NCI-H187 treated with DMSO at 0.1 percent for 48 hours (cell line): Measurements from ENCODE around the gene PTPRQ.

Experiments
- DNase-seq: peaks from one replicate; lab custom pipeline; 2025; lab: John Stamatoyannopoulos, UW

PTPRQ gene

GRCh38 chr12:80704420-80704819 lies 260.4 kb downstream of the PTPRQ start:
- DNase-seq: no peak

- no peak for DNase-seq
These were observed 263.2 kb downstream of the PTPRQ start, which contains the start of gene MYF6 for GRCh38 chr12:80707126-80707829. MYF6 (plus strand) TSS chr12:80707634; CDS start chr12:80707720, 86 bp downstream.

- no peak for DNase-seq
These were observed 263.8 kb downstream of the PTPRQ start for GRCh38 chr12:80707830-80708258.

GRCh38 chr12:80708259-80708974 lies 264.4 kb downstream of the PTPRQ start:
- DNase-seq: no peak

DNA sequence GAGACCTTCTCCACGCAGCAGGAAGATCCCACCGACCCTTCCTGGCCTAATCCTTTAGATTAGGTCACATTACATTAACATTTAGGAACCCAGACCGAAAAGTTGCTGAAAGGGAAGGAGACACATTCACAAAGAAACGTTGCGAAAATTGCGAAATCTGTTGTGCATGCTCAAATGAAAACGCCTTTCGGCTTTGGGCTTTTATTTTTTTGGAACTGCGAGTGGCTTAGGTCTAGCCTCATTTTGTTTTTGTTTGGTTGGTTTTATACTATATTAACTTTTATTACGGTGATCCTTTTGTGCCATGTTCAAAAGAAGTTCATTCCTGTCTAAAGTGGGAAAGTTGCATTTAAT lies 264.9 kb downstream of the PTPRQ start:
- no peak for DNase-seq

GRCh38 chr12:80709811-80710726 lies 266.0 kb downstream of the PTPRQ start:
- no peak for DNase-seq

GRCh38 chr12:80710727-80711449 lies 266.9 kb downstream of the PTPRQ start:
- no peak for DNase-seq

- DNase-seq: no peak
These were observed 267.8 kb downstream of the PTPRQ start for GRCh38 chr12:80711866-80712265.

DNA sequence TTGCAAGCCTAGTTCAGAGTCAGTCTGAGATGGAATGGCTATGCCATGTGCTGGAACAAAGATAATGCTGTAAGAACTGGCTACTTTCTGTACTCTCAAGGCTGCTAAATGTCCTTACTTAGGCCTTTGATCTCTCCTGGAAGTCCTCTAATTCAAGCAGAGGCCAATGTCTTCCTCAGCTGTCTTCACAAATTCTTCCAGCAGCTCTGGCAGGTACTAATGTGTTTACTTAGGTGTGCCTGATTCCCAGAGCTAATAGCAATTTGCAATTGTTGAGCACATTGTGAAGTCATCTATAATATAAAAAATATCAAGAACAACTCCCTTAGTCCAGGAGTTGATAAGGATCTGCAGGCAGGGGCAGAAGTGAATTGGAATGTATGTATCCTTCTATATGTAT lies 268.8 kb downstream of the PTPRQ start:
- no peak for DNase-seq

DNA sequence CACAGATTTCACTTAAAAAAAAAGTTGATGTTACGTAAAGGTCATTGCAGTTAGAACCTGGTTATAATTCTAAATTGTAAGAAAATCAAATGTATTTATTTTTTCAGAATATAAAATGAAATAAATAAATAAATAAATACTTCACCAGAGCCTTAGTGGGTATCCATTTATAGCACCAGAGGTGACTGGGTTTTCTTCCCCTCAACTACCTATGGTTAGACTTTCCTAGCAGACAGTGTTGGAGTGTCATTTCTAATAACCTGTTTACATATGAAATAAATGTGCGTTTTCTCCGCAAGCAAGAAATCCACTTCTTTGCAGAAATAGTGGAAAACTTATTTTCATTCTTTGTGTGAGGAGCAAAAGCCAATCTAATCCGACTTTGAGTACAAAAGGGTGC lies 269.4 kb downstream of the PTPRQ start:
- DNase-seq: no peak

- no peak for DNase-seq
These were observed 270.0 kb downstream of the PTPRQ start for GRCh38 chr12:80714055-80714454.

- no peak for DNase-seq
These were observed 270.8 kb downstream of the PTPRQ start for GRCh38 chr12:80714846-80715245.

GRCh38 chr12:80715713-80716249 lies 271.7 kb downstream of the PTPRQ start:
- DNase-seq: no peak

GRCh38 chr12:80716696-80717469 lies 272.8 kb downstream of the PTPRQ start, which contains the start of gene MYF5:
MYF5 (plus strand) TSS chr12:80716912; CDS start chr12:80717064, 152 bp downstream.
- no peak for DNase-seq

GRCh38 chr12:80717856-80718255 lies 273.8 kb downstream of the PTPRQ start:
- DNase-seq: no peak

- no peak for DNase-seq
These were observed 276.5 kb downstream of the PTPRQ start for GRCh38 chr12:80720516-80720915.

DNA sequence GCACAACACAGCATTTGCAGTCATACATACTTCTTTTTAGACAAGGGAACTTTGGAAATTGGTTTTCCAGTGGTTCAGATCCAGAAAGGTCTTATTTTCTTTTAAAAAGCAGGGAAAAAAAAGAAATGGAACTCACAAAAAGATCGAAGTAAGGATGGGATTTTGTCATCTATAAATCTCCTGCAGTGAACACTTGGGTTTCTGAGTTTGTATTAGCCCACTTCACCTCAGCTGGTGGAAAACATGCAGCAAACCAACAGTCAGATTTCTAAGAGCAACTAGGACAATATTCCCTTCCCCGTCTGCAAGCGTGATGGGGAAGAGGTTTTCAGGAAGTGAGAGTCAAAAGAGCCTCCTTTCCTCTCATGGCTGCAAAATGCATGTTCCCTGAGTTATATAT lies 277.3 kb downstream of the PTPRQ start:
- DNase-seq: no peak
